ENCODE measurements around the gene FN3K. TPM values are rescaled to one million over a fixed set of nuclear protein-coding genes. Genes with fewer than 3 reads are reported as not detected.

FN3K gene
- total and polyA plus RNA-seq, 2 of the 8 experiments (the other 6 are each of a cell fraction or from before 2014, with no cell fraction given) = 0.88 to 14.2 TPM

DNA sequence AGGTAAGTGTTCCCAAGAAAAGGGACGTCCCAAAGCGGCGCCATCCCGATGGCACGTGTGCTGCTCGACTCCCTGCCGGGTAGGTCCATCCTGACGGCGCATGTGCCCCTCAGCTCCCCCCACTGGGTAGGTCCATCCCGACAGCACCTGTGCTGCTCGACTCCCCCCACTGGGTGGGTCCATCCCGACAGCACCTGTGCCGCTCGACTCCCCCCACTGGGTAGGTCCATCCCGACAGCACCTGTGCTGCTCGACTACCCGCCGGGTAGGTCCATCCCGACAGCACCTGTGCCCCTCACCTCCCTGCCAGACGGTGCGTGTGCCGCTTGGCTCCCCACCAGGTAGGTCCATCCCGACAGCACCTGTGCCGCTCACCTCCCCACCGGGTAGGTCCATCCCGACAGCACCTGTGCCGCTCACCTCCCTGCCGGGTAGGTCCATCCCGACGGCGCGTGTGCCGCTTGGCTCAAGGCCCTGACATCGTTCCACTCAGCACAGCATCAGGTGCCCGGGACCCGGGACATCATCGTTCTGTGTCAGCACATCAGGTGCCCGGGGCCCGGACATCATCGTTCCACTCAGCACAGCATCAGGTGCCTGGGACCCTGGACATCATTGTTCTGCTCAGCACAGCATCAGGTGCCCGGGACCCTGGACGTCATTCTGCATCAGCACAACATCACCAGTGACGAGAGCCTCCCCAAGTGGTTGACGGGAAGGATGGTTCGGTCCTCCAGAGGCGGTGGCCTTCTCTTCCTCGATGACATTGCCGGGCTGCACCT lies 5.7 kb upstream of the FN3K start:
- Histone ChIP-seq H2BK15ac (ENCODE audit: low read length) (no peak overlapping the region), H3K9ac (replicated peaks in 1 of 4; ENCODE audit: extremely low read depth in 1 of 4, low read depth in 3 of 4, low read length in 3 of 4) (no peak overlapping the region), H3K79me1 (ENCODE audit: low read depth, low read length) (no peaks in the 10 kb centered on the region), H2AK5ac (ENCODE audit: low read depth, low read length) (no peak overlapping the region), H3K4me1 (replicated peaks in 1 of 4; ENCODE audit: control insufficient read depth in 3 of 4, insufficient read depth in 4 of 4, low read length in 3 of 4) (no peaks in the 10 kb centered on the region), H3K9me3 (ENCODE audit: insufficient read depth in 2 of 2, low read depth in 1 of 2, low read length in 1 of 2) (0 out of 4 replicates have a peak, but pooled peaks cover 0 to 2% of the 10 kb centered on the region in 2 experiments), H3K36me3 (ENCODE audit: control insufficient read depth in 2 of 4, insufficient read depth in 4 of 4, low read length in 3 of 4) (peaks cover 0 to 7% (median 3%) of the 10 kb centered on the region in 4 experiments; a peak in 4 of 8 replicates), H3K4ac (replicated peaks; ENCODE audit: insufficient read length, low read depth, low read length) (no peak overlapping the region), H2AFZ (ENCODE audit: low read length) (no peak overlapping the region), H4K5ac (ENCODE audit: insufficient read length, low read depth, low read length) (no peak overlapping the region), H3K27me3 (replicated peaks in 1 of 4; ENCODE audit: control insufficient read depth in 3 of 4, extremely low read depth in 1 of 4, insufficient read depth in 3 of 4, low read length in 3 of 4) (no peaks in the 10 kb centered on the region), H4K91ac (replicated peaks; ENCODE audit: insufficient read length, low read length) (no peak overlapping the region), H3K14ac (ENCODE audit: insufficient read length) (no peak overlapping the region), H4K20me1 (replicated peaks in 1 of 2; ENCODE audit: control insufficient read depth in 1 of 2, insufficient read depth in 2 of 2, low read length in 2 of 2) (peaks cover 0 to 3% of the 10 kb centered on the region in 2 experiments), H3K79me2 (ENCODE audit: control insufficient read depth in 1 of 2, insufficient read depth in 2 of 2, low read length in 2 of 2) (no peaks in the 10 kb centered on the region), H3K4me2 (ENCODE audit: insufficient read depth in 1 of 2, low read depth in 2 of 2, low read length in 2 of 2) (no peak overlapping the region), H2BK120ac (replicated peaks; ENCODE audit: low read depth, low read length) (no peak overlapping the region), H3K23me2 (ENCODE audit: low read depth, low read length) (no peaks in the 10 kb centered on the region), H2BK20ac (ENCODE audit: low read length) (no peak overlapping the region), H3K56ac (replicated peaks; ENCODE audit: insufficient read length, low read depth, low read length) (no peak overlapping the region), H3K23ac (ENCODE audit: insufficient read length) (no peak overlapping the region), H2BK5ac (ENCODE audit: low read depth, low read length) (no peak overlapping the region), H4K8ac (ENCODE audit: extremely low read depth, insufficient read depth, low read length) (no peak overlapping the region; the same call in 1 of the 2 replicates), H3K27ac (ENCODE audit: low read depth, low read length) (no peak overlapping the region), H3K4me3 (ENCODE audit: extremely low read depth in 1 of 4, insufficient read depth in 2 of 4, low read depth in 3 of 4, low read length in 4 of 4) (no peak overlapping the region), H2BK12ac (ENCODE audit: low read depth, low read length) (no peak overlapping the region), H3K18ac (ENCODE audit: extremely low read depth, low read length) (no peak overlapping the region)
- FAIRE-seq = no peak
- 87% methylated on average over 39 of the region's 48 CpGs; no CpG with 5 or more reads in 1 of the 2 experiments for WGBS, 2 experiments (ENCODE audit: extremely low coverage in 1 of 2, insufficient coverage in 1 of 2, insufficient read length in 1 of 2, insufficient replicate concordance in 2 of 2, low coverage in 1 of 2, low lambda C conversion rate in 2 of 2, missing lambda C conversion rate in 1 of 2)
- ChIA-PET POLR2A (ENCODE audit: partially characterized antibody) (no interaction called here), CTCF (ENCODE audit: partially characterized antibody) (interaction anchor here (1.0 to 1.8 kb wide), 4 partner anchors 14 to 65 kb away, joined by 3 to 5 read pairs (median 4); no protein-coding TSS in a partner anchor)
- DNase-seq (ENCODE audit: low read depth in 1 of 2, low spot score in 2 of 2) = no peak

All from H1 (cell line).